GF-D8 (cell line): ENCODE data around the gene ZNF362.
"Not testable (repeated sequence)": the region's sequence is repeated elsewhere in the genome, so short reads cannot be mapped to it uniquely, and the experiment has no call there.

Experiments used
- DNase-seq: peaks from one replicate; lab custom pipeline; 2025; lab: John Stamatoyannopoulos, UW

ZNF362 gene

GRCh38 chr1:33306653-33307493 is 50.6 kb downstream of the ZNF362 start:
- DNase-seq: no peak

GRCh38 chr1:33307494-33307864 is 51.2 kb downstream of the ZNF362 start:
- no peak for DNase-seq

DNA sequence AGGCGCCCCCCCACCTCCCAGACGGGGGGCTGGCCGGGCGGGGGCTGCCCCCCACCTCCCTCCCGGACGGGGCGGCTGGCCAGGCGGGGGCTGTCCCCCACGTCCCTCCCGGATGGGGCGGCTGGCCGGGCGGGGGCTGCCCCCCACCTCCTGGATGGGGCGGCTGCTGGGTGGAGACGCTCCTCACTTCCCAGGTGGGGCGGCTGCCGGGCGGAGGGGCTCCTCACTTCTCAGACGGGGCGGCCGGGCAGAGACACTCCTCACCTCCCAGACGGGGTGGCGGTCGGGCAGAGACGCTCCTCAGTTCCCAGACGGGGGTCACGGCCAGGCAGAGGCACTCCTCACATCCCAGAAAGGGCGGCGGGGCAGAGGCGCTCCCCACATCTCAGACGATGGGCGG is 53.1 kb downstream of the ZNF362 start:
- DNase-seq: not testable (repeated sequence)

GRCh38 chr1:33310702-33311101 is 54.4 kb downstream of the ZNF362 start:
- DNase-seq: no peak

- no peak for DNase-seq
These were observed 55.6 kb downstream of the ZNF362 start for GRCh38 chr1:33311706-33312412.

DNA sequence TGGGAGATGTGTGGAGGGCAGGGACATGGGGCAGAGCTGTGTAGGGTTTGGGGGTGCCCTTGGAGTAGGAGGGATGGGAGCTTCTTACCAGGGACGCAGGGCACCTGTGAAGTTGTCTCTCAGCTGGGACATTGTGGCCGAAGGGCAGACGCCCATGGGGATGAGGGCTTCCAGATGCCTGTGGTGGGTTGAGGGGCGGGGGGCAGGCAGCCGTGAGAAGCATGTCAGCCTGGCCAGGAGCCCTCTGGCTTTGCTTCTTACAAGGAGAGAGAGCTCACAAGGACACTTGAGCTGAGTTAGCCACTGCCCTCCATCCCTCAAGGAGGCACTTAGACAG is 56.1 kb downstream of the ZNF362 start:
- DNase-seq: no peak

DNA sequence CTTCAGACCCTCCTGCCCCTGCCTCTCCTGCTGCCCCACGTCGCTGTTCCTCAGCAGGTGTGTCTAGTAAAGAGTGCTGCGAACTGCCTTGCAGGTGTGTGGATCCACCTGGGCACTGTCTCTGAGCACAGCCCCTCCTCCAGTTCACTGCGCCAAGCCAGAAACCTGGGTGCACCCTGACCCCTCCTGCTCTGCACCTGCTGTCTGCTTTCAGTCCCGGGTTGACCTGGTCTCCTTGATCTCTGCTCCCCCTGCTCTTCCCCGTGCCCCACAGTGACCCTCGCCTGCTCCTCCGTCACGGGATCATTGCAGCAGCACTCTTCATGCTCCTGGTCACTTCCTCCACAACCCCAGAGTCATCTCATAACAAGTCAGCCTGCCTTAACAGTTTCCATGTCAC is 58.1 kb downstream of the ZNF362 start:
- no peak for DNase-seq

- DNase-seq: no peak
These were observed 60.3 kb downstream of the ZNF362 start for GRCh38 chr1:33316601-33317000.

DNA sequence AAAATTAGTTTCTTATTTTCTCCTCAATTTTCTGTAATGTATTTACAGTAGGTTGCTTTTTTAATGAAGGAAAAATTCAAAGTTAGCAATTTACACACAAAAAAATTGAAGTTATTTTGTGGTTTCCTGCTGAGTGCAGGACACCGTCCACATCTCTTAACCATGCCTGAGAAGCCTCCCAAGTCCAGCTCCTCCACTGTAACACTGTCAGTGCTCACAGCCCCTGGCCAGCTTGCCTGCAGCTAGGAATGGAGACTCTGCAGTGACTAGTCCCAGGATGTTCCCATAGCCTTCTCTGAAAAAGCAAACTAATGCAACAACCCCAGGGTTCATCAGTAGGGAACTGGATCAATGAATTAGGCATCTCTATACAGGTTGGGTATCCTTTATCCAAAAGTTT is 61.1 kb downstream of the ZNF362 start:
- DNase-seq: no peak

DNA sequence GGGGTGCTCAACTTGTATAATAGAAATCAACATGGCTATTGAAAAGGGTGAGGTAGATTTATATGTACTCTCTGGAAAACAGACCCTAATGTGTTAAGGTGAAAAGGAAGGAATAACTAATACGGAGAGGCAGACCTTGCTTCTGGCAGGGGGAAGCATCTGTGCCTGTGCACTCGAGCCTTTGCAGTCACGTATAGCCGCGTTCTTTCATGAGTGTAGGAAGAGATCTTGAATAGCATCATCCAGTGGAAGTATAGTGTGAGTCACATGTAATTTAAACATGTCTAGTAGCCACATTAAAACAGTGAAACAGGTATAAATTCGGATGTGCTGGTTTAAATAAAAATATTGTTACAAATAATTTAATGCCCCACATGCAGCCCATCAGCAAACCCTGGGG is 61.7 kb downstream of the ZNF362 start:
- no peak for DNase-seq

DNA sequence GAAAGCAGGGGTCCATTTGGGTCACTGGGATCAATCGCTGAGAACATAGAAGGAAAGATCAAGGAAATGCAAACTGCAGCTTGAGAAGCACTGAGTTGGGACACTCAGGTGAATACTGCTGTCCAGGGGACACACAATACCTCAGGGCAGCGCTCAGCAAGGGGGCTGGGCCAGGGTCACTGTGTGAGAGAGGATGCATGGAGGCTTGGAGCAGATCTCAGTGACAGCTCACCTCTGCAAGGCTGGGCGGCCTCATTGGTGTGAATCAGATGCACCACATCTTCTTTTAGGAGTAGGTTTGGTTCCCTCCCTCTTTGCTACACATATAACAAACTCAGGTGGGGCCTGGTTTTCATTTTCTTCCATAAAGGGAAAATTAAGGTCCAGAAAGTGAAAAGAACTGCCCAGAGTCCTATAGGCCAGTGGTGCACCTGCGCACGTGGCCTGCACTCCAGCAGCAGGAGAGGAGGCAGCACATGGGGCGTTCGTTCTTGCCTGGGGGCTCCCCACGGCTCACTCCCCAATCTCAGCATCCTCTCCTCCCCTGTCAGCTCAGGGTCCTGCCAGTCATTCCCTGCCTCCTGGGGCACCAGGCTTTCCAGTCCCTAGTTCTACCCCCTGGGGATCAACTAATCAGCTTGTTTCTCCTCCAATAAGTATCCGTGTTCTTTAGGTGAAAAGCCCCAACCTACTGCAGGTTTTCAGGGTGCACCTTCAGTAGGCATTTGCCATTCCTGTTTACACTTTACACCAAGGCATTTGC is 63.1 kb downstream of the ZNF362 start:
- DNase-seq: no peak

- DNase-seq: no peak
These were observed 63.8 kb downstream of the ZNF362 start for GRCh38 chr1:33319949-33320618.

GRCh38 chr1:33320619-33321165 is 64.4 kb downstream of the ZNF362 start, which contains the start of gene A3GALT2:
TSS of gene A3GALT2 (minus strand) at chr1:33321098. CDS start at chr1:33321098, 0 bp downstream.
- DNase-seq: no peak

DNA sequence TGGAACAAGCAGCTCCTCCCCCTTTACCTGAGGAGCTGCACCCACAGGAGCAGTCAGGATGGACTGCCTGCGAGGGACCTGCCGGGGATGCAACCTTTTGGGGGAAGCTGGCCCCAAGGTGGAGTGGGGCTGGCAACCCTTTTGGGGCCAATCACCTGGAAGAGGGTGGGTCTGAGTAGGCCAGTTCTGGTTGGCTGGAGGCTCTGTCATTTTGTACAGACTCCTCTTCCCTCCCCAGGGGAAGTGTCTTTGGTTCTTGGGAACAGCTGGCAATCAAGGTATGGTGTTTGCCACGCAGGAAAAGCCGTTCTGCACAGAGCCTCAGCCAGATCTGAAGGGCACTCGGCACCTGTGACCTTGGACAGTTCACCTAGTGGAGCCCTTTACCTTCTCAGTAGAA is 64.9 kb downstream of the ZNF362 start:
- no peak for DNase-seq

DNA sequence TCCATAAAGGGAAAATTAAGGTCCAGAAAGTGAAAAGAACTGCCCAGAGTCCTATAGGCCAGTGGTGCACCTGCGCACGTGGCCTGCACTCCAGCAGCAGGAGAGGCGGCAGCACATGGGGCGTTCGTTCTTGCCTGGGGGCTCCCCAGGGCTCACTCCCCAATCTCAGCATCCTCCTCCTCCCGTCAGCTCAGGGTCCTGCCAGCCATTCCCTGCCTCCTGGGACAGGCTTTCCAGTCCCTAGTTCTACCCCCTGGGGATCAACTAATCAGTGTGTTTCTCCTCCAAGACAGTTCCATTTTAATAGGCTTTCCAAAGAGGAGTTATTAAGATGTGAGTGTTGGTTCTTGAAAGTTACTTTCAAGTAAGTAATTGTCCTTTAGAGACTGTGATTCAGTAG is 65.8 kb downstream of the ZNF362 start:
- no peak for DNase-seq

GRCh38 chr1:33322870-33323585 is 66.7 kb downstream of the ZNF362 start:
- DNase-seq: no peak

DNA sequence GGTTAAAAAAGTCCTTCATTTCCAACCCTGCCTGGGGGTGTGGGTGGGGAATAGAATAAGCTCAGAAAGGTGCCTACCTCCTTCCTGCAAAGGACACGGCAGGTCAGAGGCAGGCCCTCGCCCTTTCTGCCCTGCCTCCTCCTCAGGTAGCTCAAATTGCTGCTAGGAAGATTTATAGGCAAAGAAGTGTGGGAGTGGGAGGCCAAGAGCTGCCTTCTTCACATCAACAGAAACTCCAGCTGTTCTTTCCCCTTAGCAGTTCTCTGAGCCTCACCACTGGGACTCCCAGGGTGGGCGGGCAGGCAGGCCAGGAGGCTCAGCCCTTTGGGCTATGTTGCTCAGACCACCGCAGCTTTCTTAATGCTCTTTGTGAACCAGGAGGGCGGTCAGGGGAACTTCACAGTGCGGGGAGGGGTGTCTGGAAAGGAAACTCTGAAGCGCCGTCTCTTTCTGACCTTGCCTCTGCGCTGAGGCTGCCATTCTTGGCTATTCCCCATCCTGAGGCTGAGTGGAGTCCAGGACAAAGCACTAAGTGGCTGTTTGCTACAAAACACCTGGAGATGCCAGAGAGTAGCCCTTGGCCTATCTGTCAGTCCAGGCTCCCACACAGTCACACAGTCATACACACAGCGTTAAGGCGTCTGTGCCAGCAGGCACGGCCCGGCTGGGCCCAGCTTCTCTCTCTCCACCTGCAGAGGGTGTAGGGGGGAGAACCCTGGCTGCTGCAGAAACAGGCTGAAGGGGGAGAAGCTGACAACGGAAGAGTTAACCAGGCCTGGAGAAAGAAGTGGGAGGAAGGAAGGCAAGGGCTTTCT is 67.6 kb downstream of the ZNF362 start:
- no peak for DNase-seq

DNA sequence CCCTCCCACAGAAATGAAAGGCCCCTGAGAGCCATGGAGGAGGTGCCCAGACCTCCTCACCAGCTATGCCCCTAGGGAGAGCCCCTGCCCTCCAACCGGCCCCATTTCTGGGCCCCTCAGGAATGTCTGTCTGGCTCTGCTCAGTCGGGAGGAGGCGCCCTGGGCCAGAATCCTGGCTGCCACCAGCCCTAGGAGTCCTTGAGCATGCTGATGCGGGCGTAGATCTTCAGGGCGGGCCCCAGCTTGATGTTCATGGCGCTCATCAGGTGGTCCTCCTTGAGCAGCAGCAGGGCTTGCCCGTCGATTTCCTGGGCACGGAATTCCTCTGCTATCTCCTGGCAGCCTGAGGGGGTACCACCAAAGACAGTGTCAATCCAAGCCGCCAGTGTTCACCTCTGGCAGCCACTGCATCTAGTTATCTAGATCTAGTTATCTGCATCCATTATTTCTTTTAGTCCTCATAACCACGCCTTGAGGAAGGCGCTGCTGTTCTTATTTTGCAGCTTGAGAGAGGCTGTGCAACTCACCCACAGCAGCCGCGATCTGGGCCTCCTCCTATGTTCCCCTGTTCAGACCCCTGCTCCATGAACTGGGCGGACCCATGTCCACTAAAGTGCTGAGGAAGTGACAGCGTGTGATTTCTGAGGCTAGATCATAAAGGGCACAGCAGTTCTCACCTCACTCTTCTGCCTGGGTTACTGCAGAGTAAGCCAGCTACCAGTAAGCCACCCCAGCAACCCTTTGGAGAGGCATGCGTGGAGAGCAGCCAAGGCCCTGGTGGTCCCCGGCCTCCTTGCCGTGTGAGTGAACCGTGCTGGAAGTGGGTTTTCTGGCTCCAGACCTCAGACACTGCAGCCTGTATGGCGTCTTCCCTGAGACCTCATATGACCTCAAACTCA is 68.6 kb downstream of the ZNF362 start:
- no peak for DNase-seq

DNA sequence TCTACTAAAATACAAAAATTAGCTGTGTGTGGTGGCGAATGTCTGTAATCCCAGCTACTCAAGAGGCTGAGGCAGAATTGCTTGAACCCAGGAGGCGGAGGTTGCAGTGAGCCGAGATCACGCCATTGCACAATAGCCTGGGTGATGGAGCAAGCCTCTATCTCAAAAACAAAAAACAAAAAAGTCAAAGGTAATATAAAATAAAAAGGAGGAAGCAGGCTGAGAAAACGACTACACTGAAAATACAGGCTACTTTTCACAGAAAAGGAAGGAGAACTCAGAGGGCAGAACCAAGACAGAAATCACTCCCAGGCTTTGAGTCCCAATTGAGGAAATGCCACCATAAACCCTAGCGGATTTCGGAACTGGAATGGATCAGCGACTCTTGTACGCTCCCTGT is 70.5 kb downstream of the ZNF362 start:
- DNase-seq: no peak
